GM04503 (cell line): ENCODE results near the gene GRPEL1.
"Not testable (repeated sequence)": the region's sequence is repeated elsewhere in the genome, so short reads cannot be mapped to it uniquely, and the experiment has no call there.

Source experiments
- DNase-seq: peaks from one replicate; pipeline ENCODE4 v3.0.0-alpha.2; 2012; ENCODE audit warnings: low read depth

GRPEL1 gene

GRCh38 chr4:7067452-7068278 is at the start of gene GRPEL1:
Gene GRPEL1 (minus strand): TSS chr4:7068064. CDS start chr4:7068032, 32 bp downstream.
- peak; percentile 98 for DNase-seq

GRCh38 chr4:7116705-7117104 is 48.8 kb upstream of the GRPEL1 start:
- no peak for DNase-seq

GRCh38 chr4:7115557-7116340 is 47.9 kb upstream of the GRPEL1 start:
- DNase-seq: no peak

GRCh38 chr4:7112656-7113055 is 44.8 kb upstream of the GRPEL1 start:
- no peak for DNase-seq

- DNase-seq: no peak
Observed at GRCh38 chr4:7111441-7111840, 43.6 kb upstream of the GRPEL1 start.

GRCh38 chr4:7110546-7110945 is 42.7 kb upstream of the GRPEL1 start:
- DNase-seq: no peak

- no peak for DNase-seq
Observed at GRCh38 chr4:7109169-7109568, 41.3 kb upstream of the GRPEL1 start.

- no peak for DNase-seq
Observed at GRCh38 chr4:7108660-7109059, 40.8 kb upstream of the GRPEL1 start.

- no peak for DNase-seq
Observed at GRCh38 chr4:7108046-7108625, 40.3 kb upstream of the GRPEL1 start.

GRCh38 chr4:7107166-7107905 is 39.5 kb upstream of the GRPEL1 start:
- DNase-seq: no peak

GRCh38 chr4:7105276-7105675 is 37.4 kb upstream of the GRPEL1 start:
- no peak for DNase-seq

- DNase-seq: no peak
Observed at GRCh38 chr4:7104366-7105031, 36.6 kb upstream of the GRPEL1 start.

GRCh38 chr4:7103607-7104365 is 35.9 kb upstream of the GRPEL1 start:
- no peak for DNase-seq

- DNase-seq: peak; percentile 21
Observed at GRCh38 chr4:7103031-7103606, 35.3 kb upstream of the GRPEL1 start.

GRCh38 chr4:7102516-7102909 is 34.6 kb upstream of the GRPEL1 start:
- not testable (repeated sequence) for DNase-seq

GRCh38 chr4:7101692-7102515 is 34.0 kb upstream of the GRPEL1 start:
- DNase-seq: no peak

GRCh38 chr4:7096236-7096635 is 28.4 kb upstream of the GRPEL1 start:
- no peak for DNase-seq

GRCh38 chr4:7095611-7096155 is 27.8 kb upstream of the GRPEL1 start:
- DNase-seq: no peak

- no peak for DNase-seq
Observed at GRCh38 chr4:7094916-7095315, 27.1 kb upstream of the GRPEL1 start.
